ENCODE results near the gene ADORA1. TPM values are rescaled to one million over a fixed set of nuclear protein-coding genes. Genes with fewer than 3 reads are reported as not detected.
A peak's percentile ranks its signal among the peaks of the same experiment; 100 is the strongest.

ADORA1 gene
- polyA plus RNA-seq, 1 donor (not counting 4 experiments of a cell fraction or from before 2014, with no cell fraction given): 0.09 TPM

DNA sequence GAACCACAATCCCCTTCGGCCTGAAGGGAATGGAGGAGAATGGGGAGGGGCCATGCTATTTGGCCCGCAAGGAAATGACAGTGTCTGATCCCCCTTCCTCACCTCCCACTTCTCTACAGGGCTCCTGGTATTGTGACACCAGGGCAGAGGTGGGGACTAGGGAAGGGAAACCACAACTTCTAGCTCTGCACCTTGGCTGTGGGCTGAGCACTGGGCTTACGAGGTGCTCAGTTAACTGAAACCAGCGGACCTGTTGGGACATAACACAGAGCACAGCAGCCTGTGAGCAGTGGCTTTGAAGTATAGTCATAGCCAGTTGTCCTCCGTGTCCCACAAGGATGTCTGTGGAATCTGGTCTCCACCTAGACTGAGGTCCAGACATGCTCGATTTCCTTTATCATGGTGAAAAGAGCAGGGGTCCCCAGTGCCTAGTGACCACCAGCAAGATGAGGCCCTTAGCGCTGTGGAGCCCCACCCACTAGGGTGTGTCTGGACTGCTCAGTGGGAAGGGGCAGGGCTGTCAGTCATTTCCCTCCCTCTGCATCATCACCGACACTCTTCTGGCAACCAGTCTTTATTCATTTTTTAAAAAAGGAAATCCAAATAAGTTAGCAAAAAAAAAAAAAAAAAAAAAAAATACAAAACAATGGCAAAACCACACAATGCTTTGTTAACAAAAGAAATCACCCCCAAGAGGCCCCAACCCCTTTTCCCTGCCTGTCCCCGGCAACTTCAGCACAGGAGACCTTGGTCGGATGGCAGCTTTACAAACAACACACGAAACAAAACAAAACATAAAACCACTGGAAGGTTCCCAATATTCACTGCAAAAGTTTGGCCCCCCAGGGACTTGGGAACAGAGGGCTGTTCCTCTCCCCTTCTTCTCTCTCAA, 44.7 kb upstream of the ADORA1 start:
- no peak for TF ChIP-seq EZH2 (IDR thresholded peaks at IDR 0.05; ENCODE audit: low read length)
- TF ChIP-seq, protein P1, sequence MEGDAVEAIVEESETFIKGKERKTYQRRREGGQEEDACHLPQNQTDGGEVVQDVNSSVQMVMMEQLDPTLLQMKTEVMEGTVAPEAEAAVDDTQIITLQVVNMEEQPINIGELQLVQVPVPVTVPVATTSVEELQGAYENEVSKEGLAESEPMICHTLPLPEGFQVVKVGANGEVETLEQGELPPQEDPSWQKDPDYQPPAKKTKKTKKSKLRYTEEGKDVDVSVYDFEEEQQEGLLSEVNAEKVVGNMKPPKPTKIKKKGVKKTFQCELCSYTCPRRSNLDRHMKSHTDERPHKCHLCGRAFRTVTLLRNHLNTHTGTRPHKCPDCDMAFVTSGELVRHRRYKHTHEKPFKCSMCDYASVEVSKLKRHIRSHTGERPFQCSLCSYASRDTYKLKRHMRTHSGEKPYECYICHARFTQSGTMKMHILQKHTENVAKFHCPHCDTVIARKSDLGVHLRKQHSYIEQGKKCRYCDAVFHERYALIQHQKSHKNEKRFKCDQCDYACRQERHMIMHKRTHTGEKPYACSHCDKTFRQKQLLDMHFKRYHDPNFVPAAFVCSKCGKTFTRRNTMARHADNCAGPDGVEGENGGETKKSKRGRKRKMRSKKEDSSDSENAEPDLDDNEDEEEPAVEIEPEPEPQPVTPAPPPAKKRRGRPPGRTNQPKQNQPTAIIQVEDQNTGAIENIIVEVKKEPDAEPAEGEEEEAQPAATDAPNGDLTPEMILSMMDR (optimal IDR thresholded peaks at IDR 0.05 in 1 of 3, IDR thresholded peaks at IDR 0.05 in 1 of 3, conservative IDR thresholded peaks at IDR 0.05 in 1 of 3; ENCODE audit: extremely low read depth in 1 of 3, insufficient read depth in 2 of 3, low read length in 3 of 3): no peak
- Histone ChIP-seq H3K4me3 (ENCODE audit: control insufficient read depth in 2 of 3, extremely low read depth in 1 of 3, insufficient read depth in 2 of 3, low read depth in 1 of 3, low read length in 3 of 3) (no peak overlapping the region), H3K9me3 (ENCODE audit: control insufficient read depth, low read depth, low read length) (no peaks in the 10 kb centered on the region), H3K9me1 (ENCODE audit: control insufficient read depth, extremely low read depth, insufficient read depth, low read length) (no peaks in the 10 kb centered on the region), H3K36me3 (ENCODE audit: control insufficient read depth in 2 of 2, extremely low read depth in 1 of 2, insufficient read depth in 2 of 2, low read length in 2 of 2) (no peaks in the 10 kb centered on the region), H3K4me1 (ENCODE audit: control insufficient read depth, extremely low read depth, insufficient read depth, low read length) (no peaks in the 10 kb centered on the region), H3K27ac (ENCODE audit: control insufficient read depth, insufficient read depth, low read length) (no peak overlapping the region), H2AFZ (ENCODE audit: control insufficient read depth, low read length) (no peak overlapping the region), H3K79me2 (ENCODE audit: control insufficient read depth, insufficient read depth, low read length) (no peaks in the 10 kb centered on the region), H3K4me2 (ENCODE audit: control insufficient read depth, extremely low read depth, insufficient read depth, low read depth, low read length) (no peak overlapping the region), H4K20me1 (ENCODE audit: control insufficient read depth, extremely low read depth, insufficient read depth, low read length) (no peaks in the 10 kb centered on the region), H3K9ac (ENCODE audit: control insufficient read depth, extremely low read depth, insufficient read depth, low read length) (no peak overlapping the region), H3K27me3 (ENCODE audit: control insufficient read depth, extremely low read depth, insufficient read depth, low read length) (peaks cover 21% of the 10 kb centered on the region)
- DNase-seq (ENCODE audit: low read depth, low spot score) (no peak), FAIRE-seq (no peak)
- dilution Hi-C loops (cut with MboI; ENCODE audit: extremely low pct_ligation_motif_present, low sequenced_read_pairs): no loop called here

DNA sequence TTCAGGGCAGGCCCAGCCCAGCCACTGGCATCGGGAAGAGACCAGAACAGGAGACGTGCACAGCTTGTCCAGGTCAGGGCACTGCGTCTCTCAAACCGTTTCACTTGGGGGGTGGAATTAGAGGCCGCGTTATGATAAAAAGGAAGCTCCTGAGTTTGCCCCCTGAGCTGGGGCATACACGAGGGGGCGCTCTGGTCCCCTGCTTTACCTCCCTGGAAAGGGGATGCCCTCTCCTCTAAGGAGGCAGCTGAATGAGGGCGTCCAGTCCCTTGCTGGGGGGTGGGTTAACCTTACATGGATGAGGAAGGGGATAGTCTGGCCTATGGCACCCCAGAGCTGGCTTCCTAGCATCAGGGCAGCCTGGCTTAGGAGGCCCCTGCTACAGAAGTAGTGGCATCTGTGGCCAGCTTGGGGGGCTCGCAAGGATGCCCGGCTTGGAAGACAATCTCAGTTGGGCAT, 44.0 kb upstream of the ADORA1 start:
- no peaks in the 10 kb centered on the region for H3K9me3 ChIP-seq (ENCODE audit: control insufficient read depth, low read depth, low read length)
- H2AFZ ChIP-seq (ENCODE audit: control insufficient read depth, low read length): no peak overlapping the region
- H3K36me3 ChIP-seq (ENCODE audit: control insufficient read depth in 2 of 2, extremely low read depth in 1 of 2, insufficient read depth in 2 of 2, low read length in 2 of 2): no peaks in the 10 kb centered on the region
- H3K4me1 ChIP-seq (ENCODE audit: control insufficient read depth, extremely low read depth, insufficient read depth, low read length): no peaks in the 10 kb centered on the region
- no peak overlapping the region for H3K27ac ChIP-seq (ENCODE audit: control insufficient read depth, insufficient read depth, low read length)
- no peaks in the 10 kb centered on the region for H4K20me1 ChIP-seq (ENCODE audit: control insufficient read depth, extremely low read depth, insufficient read depth, low read length)
- H3K79me2 ChIP-seq (ENCODE audit: control insufficient read depth, insufficient read depth, low read length): no peaks in the 10 kb centered on the region
- dilution Hi-C loops (cut with MboI; ENCODE audit: extremely low pct_ligation_motif_present, low sequenced_read_pairs): no loop called here
- TF ChIP-seq EZH2 (IDR thresholded peaks at IDR 0.05; ENCODE audit: low read length): no peak
- TF ChIP-seq, protein P1 (optimal IDR thresholded peaks at IDR 0.05 in 1 of 3, IDR thresholded peaks at IDR 0.05 in 1 of 3, conservative IDR thresholded peaks at IDR 0.05 in 1 of 3; ENCODE audit: extremely low read depth in 1 of 3, insufficient read depth in 2 of 3, low read length in 3 of 3): peak in 1 of 3 experiments; percentile 4
- H3K4me2 ChIP-seq (ENCODE audit: control insufficient read depth, extremely low read depth, insufficient read depth, low read depth, low read length): no peak overlapping the region
- no peak overlapping the region for H3K4me3 ChIP-seq (ENCODE audit: control insufficient read depth in 2 of 3, extremely low read depth in 1 of 3, insufficient read depth in 2 of 3, low read depth in 1 of 3, low read length in 3 of 3)
- FAIRE-seq (no peak), DNase-seq (ENCODE audit: low read depth, low spot score) (no peak)
- no peaks in the 10 kb centered on the region for H3K9me1 ChIP-seq (ENCODE audit: control insufficient read depth, extremely low read depth, insufficient read depth, low read length)
- H3K9ac ChIP-seq (ENCODE audit: control insufficient read depth, extremely low read depth, insufficient read depth, low read length): no peak overlapping the region
- peaks cover 18% of the 10 kb centered on the region for H3K27me3 ChIP-seq (ENCODE audit: control insufficient read depth, extremely low read depth, insufficient read depth, low read length)
